ENCODE data around the gene VN1R2.
"Not testable (repeated sequence)": the region's sequence is repeated elsewhere in the genome, so short reads cannot be mapped to it uniquely, and the experiment has no call there.

VN1R2 gene

GRCh38 chr19:53257715-53258342, at the start of gene VN1R2:
TSS of gene VN1R2 (plus strand) at chr19:53258292. CDS start at chr19:53258376, 84 bp downstream.
- DNase-seq: not testable (repeated sequence)

GRCh38 chr19:53211554-53211953, 46.5 kb upstream of the VN1R2 start:
- not testable (repeated sequence) for DNase-seq

- DNase-seq: no peak
Measured at GRCh38 chr19:53212703-53213320, 45.3 kb upstream of the VN1R2 start.

GRCh38 chr19:53222716-53223115, 35.4 kb upstream of the VN1R2 start:
- not testable (repeated sequence) for DNase-seq

- DNase-seq: no peak
Measured at GRCh38 chr19:53224606-53225005, 33.5 kb upstream of the VN1R2 start.

- DNase-seq: no peak
Measured at GRCh38 chr19:53237114-53237777, 20.8 kb upstream of the VN1R2 start.

- DNase-seq: no peak
Measured at GRCh38 chr19:53246498-53246897, 11.6 kb upstream of the VN1R2 start.

- DNase-seq: peak; percentile 84
Measured at GRCh38 chr19:53254411-53255341, 3.4 kb upstream of the VN1R2 start, which contains the start of gene ZNF677. TSS of gene ZNF677 (minus strand) at chr19:53254873. CDS start at chr19:53251550, 3,323 bp downstream.

GRCh38 chr19:53267623-53268022, 9.5 kb downstream of the VN1R2 start, which contains the start of gene VN1R4:
TSS of gene VN1R4 (minus strand) at chr19:53267723. CDS start at chr19:53267665, 58 bp downstream.
- DNase-seq: not testable (repeated sequence)

GRCh38 chr19:53269861-53270260, 11.8 kb downstream of the VN1R2 start:
- not testable (repeated sequence) for DNase-seq

- no peak for DNase-seq
Measured at GRCh38 chr19:53272044-53272443, 14.0 kb downstream of the VN1R2 start.

GRCh38 chr19:53275480-53275879, 17.4 kb downstream of the VN1R2 start:
- DNase-seq: no peak

- not testable (repeated sequence) for DNase-seq
Measured at GRCh38 chr19:53281947-53282346, 23.9 kb downstream of the VN1R2 start.

- DNase-seq: no peak
Measured at GRCh38 chr19:53285087-53285486, 27.0 kb downstream of the VN1R2 start.

- DNase-seq: no peak
Measured at GRCh38 chr19:53290758-53291549, 32.9 kb downstream of the VN1R2 start.

- no peak for DNase-seq
Measured at GRCh38 chr19:53294786-53295441, 36.8 kb downstream of the VN1R2 start.

- DNase-seq: not testable (repeated sequence)
Measured at GRCh38 chr19:53301341-53301740, 43.2 kb downstream of the VN1R2 start.

GRCh38 chr19:53308339-53308811, 50.3 kb downstream of the VN1R2 start:
- DNase-seq: peak; percentile 1

Measured in hematopoietic multipotent progenitor cell treated with erythropoietin and hydrocortisone succinate and interleukin-3 and kit ligand, for 8 days (in vitro differentiated cells).